ENCODE measurements around the gene ARHGEF1. TPM values are rescaled to one million over a fixed set of nuclear protein-coding genes. Genes with fewer than 3 reads are reported as not detected.
A peak's percentile ranks its signal among the peaks of the same experiment; 100 is the strongest.

Gene ARHGEF1
- total RNA-seq, 1 donor from 2014 or later: 70.5 TPM

GRCh38 chr19:41879670-41880328 lies 3.2 kb upstream of the ARHGEF1 start:
- peaks cover 9% of the 10 kb centered on the region for H3K4me1 Mint-ChIP-seq (ENCODE audit: low read depth)
- TF ChIP-seq, protein P1, sequence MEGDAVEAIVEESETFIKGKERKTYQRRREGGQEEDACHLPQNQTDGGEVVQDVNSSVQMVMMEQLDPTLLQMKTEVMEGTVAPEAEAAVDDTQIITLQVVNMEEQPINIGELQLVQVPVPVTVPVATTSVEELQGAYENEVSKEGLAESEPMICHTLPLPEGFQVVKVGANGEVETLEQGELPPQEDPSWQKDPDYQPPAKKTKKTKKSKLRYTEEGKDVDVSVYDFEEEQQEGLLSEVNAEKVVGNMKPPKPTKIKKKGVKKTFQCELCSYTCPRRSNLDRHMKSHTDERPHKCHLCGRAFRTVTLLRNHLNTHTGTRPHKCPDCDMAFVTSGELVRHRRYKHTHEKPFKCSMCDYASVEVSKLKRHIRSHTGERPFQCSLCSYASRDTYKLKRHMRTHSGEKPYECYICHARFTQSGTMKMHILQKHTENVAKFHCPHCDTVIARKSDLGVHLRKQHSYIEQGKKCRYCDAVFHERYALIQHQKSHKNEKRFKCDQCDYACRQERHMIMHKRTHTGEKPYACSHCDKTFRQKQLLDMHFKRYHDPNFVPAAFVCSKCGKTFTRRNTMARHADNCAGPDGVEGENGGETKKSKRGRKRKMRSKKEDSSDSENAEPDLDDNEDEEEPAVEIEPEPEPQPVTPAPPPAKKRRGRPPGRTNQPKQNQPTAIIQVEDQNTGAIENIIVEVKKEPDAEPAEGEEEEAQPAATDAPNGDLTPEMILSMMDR (IDR thresholded peaks at IDR 0.05): no peak
- DNase-seq (ENCODE audit: low spot score): no peak
- H3K27me3 Mint-ChIP-seq (ENCODE audit: low read depth): no peaks in the 10 kb centered on the region
- H3K9me3 Mint-ChIP-seq (ENCODE audit: low read depth): no peaks in the 10 kb centered on the region
- H3K4me3 Mint-ChIP-seq (ENCODE audit: unreplicated experiment): no peak overlapping the region
- H3K36me3 Mint-ChIP-seq (ENCODE audit: low read depth): no peaks in the 10 kb centered on the region
- no peak overlapping the region for H3K27ac Mint-ChIP-seq (ENCODE audit: unreplicated experiment)

DNA sequence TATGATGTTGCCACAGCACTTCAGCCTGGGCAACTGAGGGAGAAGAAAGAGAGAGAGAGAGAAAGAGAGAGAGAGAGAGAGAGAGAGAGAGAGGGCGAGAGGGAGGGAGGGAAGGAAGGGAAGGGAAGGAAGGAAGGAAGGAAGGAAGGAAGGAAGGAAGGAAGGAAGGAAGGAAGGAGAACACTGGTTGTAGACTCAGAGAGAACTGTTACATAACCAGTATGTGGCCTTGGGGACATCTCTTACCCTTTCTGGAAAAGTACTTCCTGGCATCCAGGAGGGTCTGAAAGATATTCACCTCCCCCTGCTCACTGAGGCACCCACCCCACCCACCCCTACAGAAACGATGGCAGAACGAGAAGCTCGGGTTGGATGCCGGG lies 2.7 kb upstream of the ARHGEF1 start:
- no peaks in the 10 kb centered on the region for H3K9me3 Mint-ChIP-seq (ENCODE audit: low read depth)
- H3K27me3 Mint-ChIP-seq (ENCODE audit: low read depth): no peaks in the 10 kb centered on the region
- TF ChIP-seq, protein P1 (IDR thresholded peaks at IDR 0.05): no peak
- H3K4me1 Mint-ChIP-seq (ENCODE audit: low read depth): peaks cover 13% of the 10 kb centered on the region
- H3K36me3 Mint-ChIP-seq (ENCODE audit: low read depth): no peaks in the 10 kb centered on the region
- H3K27ac Mint-ChIP-seq (ENCODE audit: unreplicated experiment): no peak overlapping the region
- no peak for DNase-seq (ENCODE audit: low spot score)
- no peak overlapping the region for H3K4me3 Mint-ChIP-seq (ENCODE audit: unreplicated experiment)

- Mint-ChIP-seq H3K4me3 (ENCODE audit: unreplicated experiment) (peak overlapping the region; percentile 95), H3K27ac (ENCODE audit: unreplicated experiment) (peak overlapping the region; percentile 94), H3K4me1 (ENCODE audit: low read depth) (peaks cover 33% of the 10 kb centered on the region), H3K36me3 (ENCODE audit: low read depth) (peaks cover 3% of the 10 kb centered on the region), H3K9me3 (ENCODE audit: low read depth) (no peaks in the 10 kb centered on the region), H3K27me3 (ENCODE audit: low read depth) (no peaks in the 10 kb centered on the region)
- no peak for DNase-seq (ENCODE audit: low spot score)
- TF ChIP-seq, protein P1 (IDR thresholded peaks at IDR 0.05): no peak
These were observed 458 bp downstream of the ARHGEF1 start for GRCh38 chr19:41883463-41883820.

- H3K9me3 Mint-ChIP-seq (ENCODE audit: low read depth): no peaks in the 10 kb centered on the region
- H3K4me3 Mint-ChIP-seq (ENCODE audit: unreplicated experiment): peak overlapping the region; percentile 95
- TF ChIP-seq, protein P1 (IDR thresholded peaks at IDR 0.05): peak; percentile 44
- peak; percentile 98 for DNase-seq (ENCODE audit: low spot score)
- H3K4me1 Mint-ChIP-seq (ENCODE audit: low read depth): peaks cover 33% of the 10 kb centered on the region
- peaks cover 4% of the 10 kb centered on the region for H3K36me3 Mint-ChIP-seq (ENCODE audit: low read depth)
- no peaks in the 10 kb centered on the region for H3K27me3 Mint-ChIP-seq (ENCODE audit: low read depth)
- peak overlapping the region; percentile 94 for H3K27ac Mint-ChIP-seq (ENCODE audit: unreplicated experiment)
These were observed 1.1 kb downstream of the ARHGEF1 start for GRCh38 chr19:41883821-41884733.
